ENCODE measurements around the gene ASB18. TPM values are rescaled to one million over a fixed set of nuclear protein-coding genes. Genes with fewer than 3 reads are reported as not detected.
"Not testable (repeated sequence)": the region's sequence is repeated elsewhere in the genome, so short reads cannot be mapped to it uniquely, and the experiment has no call there.

The ASB18 gene
- total RNA-seq, 1 donor from 2014 or later: not detected

GRCh38 chr2:236286873-236287545 is 22.8 kb upstream of the ASB18 start:
- DNase-seq (ENCODE audit: low read depth in 2 of 2): no peak

GRCh38 chr2:236284208-236284607 is 20.0 kb upstream of the ASB18 start:
- peak; percentile 0 to 17 for DNase-seq (ENCODE audit: low read depth in 2 of 2)

DNA sequence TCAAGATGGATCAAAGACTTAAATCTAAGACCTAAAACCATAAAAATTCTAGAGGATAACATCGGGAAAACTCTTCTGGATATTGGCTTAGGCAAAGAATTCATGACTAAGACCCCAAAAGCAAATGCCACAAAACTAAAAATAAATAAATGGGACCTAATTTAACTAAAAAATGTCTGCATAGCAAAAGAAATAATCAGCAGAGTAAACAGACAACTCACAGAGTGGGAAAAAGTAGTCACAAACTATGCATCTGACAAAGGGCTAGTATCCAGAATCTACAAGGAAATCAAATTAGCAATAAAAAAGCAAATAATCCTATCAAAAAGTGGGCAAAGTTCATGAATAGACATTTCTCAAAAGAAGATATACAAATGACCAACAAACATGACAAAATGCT is 18.2 kb upstream of the ASB18 start:
- DNase-seq (ENCODE audit: low read depth in 2 of 2): no peak

DNA sequence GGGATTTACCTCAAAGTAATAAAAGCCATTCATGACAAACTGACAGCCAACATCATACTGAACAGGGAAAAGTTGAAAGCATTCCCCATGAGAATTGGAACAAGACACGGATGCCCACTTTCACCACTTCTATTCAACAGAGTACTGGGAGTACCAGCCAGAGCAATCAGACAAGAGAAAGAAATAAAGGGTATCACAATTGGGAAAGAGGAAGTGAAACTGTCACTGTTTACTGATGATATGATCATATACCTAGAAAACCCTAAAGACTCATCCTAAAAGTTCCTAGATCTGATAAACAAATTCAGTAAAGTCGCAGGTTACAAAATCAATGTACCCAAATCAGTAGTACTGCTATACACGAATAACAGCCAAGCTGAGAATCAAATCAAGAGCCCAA is 17.2 kb upstream of the ASB18 start:
- no peak for DNase-seq (ENCODE audit: low read depth in 2 of 2)

DNA sequence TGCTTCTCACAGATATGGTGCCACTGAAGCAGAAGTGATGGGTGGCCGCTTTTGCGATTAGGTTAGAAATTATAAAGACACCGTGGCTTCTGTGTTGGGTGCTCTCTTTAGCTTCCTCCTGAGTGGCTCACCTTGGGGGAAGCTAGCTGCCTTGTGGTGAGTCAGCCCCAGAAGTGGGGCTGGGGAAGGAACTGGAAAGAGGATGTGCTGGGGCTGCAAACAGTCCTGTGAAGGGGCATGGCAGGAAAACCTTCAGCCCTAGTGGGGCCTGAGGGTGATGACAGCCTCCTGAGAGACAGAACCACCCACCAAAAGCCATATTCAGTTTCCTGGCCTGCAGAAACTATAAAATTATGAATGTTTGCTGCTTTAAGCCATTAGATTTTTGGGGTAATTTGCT is 8.9 kb upstream of the ASB18 start:
- DNase-seq (ENCODE audit: low read depth in 2 of 2): no peak

DNA sequence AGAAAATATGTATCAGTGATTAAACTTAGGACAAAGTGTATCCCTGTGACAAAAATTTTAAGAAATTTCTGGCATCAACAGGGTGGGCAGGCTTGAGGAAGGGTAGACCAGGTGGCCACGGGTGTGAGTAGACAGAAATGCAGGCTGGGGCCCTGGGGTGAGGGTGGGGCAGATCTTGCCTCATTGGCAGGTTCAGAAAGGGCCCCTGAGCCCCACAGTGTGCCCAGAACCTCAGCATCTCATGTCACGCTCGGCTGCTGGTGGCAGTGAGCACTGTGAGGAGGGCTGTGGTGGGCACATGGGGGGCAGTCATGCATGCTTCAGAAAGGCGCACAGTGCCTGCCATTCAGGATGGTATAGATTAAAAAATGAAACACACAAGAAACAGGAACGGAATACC is 7.6 kb upstream of the ASB18 start:
- DNase-seq (ENCODE audit: low read depth in 2 of 2): no peak

DNA sequence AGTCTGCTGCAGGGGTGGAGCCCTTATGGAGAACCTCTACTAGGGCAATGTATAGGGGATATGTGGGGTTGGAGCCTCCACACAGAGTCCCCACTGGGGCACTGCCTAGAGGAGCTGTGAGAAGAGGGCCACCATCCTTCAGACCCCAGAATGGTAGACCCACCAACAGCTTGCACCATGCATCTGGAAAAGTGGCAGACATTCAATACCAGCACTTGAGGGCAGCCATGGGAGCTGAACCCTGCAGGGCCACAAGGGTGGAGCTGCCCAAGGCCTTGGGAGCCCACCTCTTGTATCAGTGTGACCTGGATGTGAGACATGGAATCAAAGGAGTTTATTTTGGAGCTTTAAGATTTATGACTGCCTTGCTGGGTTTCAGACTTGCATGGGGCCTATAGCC is 5.7 kb upstream of the ASB18 start:
- DNase-seq (ENCODE audit: low read depth in 2 of 2): not testable (repeated sequence)

- DNase-seq (ENCODE audit: low read depth in 2 of 2): no peak
Observed at GRCh38 chr2:236265675-236266074, 1.5 kb upstream of the ASB18 start.

- DNase-seq (ENCODE audit: low read depth in 2 of 2): no peak
Observed at GRCh38 chr2:236262238-236262637, 2.0 kb downstream of the ASB18 start.

DNA sequence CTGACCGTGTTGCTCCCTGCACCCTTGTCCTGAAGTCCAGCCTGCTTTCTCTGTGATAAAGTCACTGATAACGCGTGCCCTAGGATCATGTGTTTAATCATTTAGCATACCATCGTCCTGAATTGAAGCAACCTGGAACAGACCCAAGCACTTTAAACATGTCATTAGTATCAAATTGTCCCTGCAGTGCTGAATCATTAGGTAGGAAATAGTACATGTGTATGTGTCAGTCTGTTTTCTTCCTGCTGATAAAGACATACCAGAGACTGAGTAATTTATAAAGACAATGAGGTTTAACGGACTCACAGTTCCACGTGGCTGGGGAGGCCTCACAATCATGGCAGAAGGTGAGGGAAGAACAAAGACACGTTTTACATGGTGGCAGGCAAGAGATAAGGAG is 2.8 kb downstream of the ASB18 start:
- DNase-seq (ENCODE audit: low read depth in 2 of 2): peak in 1 of 2 donors; percentile 26

DNA sequence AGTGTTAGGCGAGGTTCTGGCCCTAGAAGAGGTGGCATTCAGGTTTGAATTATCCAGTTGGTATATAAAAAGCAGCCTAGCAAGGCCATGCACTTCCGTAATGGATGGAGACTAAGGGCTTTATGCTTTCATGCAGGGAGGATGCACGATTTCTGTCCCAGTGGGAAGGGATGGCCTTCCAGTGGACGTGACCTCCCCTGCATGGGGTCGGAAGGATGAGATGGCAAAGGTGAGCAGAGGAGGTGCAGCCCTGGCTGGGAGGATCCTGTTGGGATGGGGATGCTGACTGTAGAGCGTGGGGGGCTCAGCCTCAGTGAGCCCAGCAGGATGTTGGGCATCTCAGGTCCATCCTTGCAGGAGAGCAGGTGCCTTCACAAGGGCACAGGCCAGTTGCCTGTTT is 4.8 kb downstream of the ASB18 start:
- no peak for DNase-seq (ENCODE audit: low read depth in 2 of 2)

GRCh38 chr2:236257575-236257974 is 6.6 kb downstream of the ASB18 start:
- no peak for DNase-seq (ENCODE audit: low read depth in 2 of 2)

GRCh38 chr2:236257136-236257535 is 7.1 kb downstream of the ASB18 start:
- no peak for DNase-seq (ENCODE audit: low read depth in 2 of 2)

GRCh38 chr2:236256366-236256985 is 7.7 kb downstream of the ASB18 start:
- no peak for DNase-seq (ENCODE audit: low read depth in 2 of 2)

- no peak for DNase-seq (ENCODE audit: low read depth in 2 of 2)
Observed at GRCh38 chr2:236254674-236255073, 9.5 kb downstream of the ASB18 start.

DNA sequence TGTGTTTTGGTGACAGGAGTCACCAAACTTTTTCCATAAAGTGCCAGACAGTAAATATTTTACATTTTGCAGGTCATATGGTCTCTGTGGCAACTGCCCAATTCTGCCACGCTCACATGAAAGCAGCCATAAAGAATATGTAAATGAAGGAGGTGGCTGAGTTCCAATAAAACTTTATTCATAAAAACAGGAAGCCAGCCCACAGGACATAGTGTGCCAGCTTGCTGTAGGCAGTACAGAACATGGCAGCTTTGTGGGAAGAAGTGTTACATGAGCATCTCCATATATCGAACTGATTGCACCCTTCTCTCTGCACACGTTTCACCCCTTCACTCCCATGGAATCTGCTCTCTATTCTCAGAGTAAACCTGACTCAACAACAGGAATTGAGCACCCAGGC is 10.2 kb downstream of the ASB18 start:
- no peak for DNase-seq (ENCODE audit: low read depth in 2 of 2)

GRCh38 chr2:236252602-236253001 is 11.6 kb downstream of the ASB18 start:
- no peak for DNase-seq (ENCODE audit: low read depth in 2 of 2)

- peak in 1 of 2 donors; percentile 26 for DNase-seq (ENCODE audit: low read depth in 2 of 2)
Observed at GRCh38 chr2:236250909-236251579, 13.2 kb downstream of the ASB18 start.

DNA sequence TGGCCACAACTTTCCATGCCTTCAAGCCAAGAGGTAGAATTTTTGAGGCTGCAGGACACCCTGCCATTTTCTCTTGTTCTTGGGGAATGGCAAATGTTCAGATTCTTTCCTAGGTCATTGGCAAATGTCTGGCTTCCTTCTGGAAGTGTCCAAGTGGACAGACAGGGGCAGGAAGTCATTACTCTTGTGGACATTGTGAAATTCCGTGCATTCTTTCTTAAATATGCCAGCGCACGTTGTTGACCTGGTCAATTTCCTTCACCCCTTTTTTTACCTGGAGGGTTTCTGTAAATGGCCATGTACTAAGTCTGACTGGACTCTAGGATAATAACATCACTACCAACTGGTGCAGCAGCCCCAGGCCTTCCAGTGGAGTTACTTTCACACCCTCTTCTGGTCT is 13.9 kb downstream of the ASB18 start:
- DNase-seq (ENCODE audit: low read depth in 2 of 2): no peak

DNA sequence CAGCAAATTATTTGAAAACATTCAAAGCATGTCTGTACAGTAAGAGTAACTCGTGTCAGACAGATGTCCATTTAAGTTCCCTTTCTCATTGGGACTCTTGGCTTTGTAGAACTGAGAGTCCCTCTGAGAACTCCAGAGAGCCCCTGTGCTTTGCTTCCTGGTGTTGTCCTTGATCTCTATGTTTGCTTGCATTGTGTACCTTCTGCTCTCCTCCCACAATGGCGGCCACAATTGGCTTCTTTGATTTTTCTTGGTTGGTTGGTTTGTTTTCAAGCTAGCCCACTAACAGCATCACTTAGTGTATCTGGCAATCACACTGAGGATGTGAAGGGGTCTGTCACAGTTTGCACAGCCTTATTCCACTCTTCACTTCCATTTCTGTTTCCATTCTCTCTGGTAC is 15.1 kb downstream of the ASB18 start:
- no peak for DNase-seq (ENCODE audit: low read depth in 2 of 2)

DNA sequence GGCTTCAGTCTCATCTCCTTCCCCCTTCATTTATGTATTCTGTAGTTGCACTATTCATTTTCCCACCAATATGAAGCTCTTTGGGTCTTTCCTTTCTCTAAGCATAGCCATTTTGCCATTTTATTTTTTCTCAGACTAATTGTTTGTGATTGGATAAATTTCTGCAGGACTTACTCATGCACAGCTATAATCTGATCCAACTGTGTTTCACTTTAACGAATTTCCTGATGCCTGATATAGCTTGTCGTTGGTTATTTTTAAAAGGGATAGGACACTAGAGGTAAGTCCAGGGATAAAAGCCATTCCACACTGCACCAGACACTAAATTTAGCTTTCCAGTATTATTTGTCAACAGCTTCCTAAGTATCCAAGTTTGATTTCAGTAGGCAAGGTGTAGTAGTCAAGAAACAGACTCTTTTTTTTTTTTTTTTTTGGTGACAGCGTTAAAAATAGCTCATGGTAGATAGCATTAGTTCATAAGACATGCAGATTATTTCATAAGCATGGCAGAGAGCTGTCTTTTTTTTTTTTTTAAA is 17.4 kb downstream of the ASB18 start:
- DNase-seq (ENCODE audit: low read depth in 2 of 2): no peak

- no peak for DNase-seq (ENCODE audit: low read depth in 2 of 2)
Observed at GRCh38 chr2:236244256-236244655, 19.9 kb downstream of the ASB18 start.

- no peak for DNase-seq (ENCODE audit: low read depth in 2 of 2)
Observed at GRCh38 chr2:236242057-236242495, 22.1 kb downstream of the ASB18 start.
